Tibial artery (tissue), 4 donors: ENCODE results near the gene MIDN.
A peak's percentile ranks its signal among the peaks of the same experiment; 100 is the strongest.

ENCODE experiments used
- DNase-seq, 2 donors: peaks; one replicate each; pipeline ENCODE4 v3.0.0-alpha.2; 2019
- H3K27ac ChIP-seq, 2 donors: fragments of 200-600 bp; sonication (generic) in 1 of 2; 1 replicate in 1 of 2; 2 replicates in 1 of 2; pipeline ENCODE4 v1.5.1; 2018 to 2019; ENCODE audit warnings: mild to moderate bottlenecking in 1 of 2
- H3K27me3 ChIP-seq, 2 donors: fragments of 200-600 bp; sonication (generic) in 1 of 2; one replicate each; pipeline versions ENCODE4 v1.5.1 to v1.6.0; 2016 to 2019
- H3K36me3 ChIP-seq, 3 donors: fragments of 200-600 bp; sonication (generic) in 2 of 3; one replicate each; pipeline ENCODE4 v1.5.1; 2016 to 2019; ENCODE audit warnings: mild to moderate bottlenecking in 2 of 3
- H3K4me1 ChIP-seq, 4 donors: fragments of 200-600 bp; sonication (generic) in 2 of 4; 1 replicate in 3 of 4; 2 replicates in 1 of 4; pipeline ENCODE4 v1.5.1; 2016 to 2019
- H3K4me3 ChIP-seq, 2 donors: fragments of 200-600 bp; sonication (generic) in 1 of 2; 1 replicate in 1 of 2; 2 replicates in 1 of 2; pipeline ENCODE4 v1.5.1; 2018 to 2019; ENCODE audit warnings: mild to moderate bottlenecking in 2 of 2
- H3K9me3 ChIP-seq, 3 donors: fragments of 200-600 bp; sonication (generic) in 1 of 3; one replicate each; pipeline ENCODE4 v1.5.1; 2016 to 2019
- intact Hi-C: fragments of 100-400 bp; cut with DNase I; formaldehyde crosslinking; loops from one replicate; pipeline ENCODE4 v1.15.0; 2023; ENCODE audit warnings: low total_unique reads
- TF ChIP-seq, protein P1 (sequence below), 2 experiments: fragments of 200-600 bp in 1 of 2; fragments of 450-650 bp in 1 of 2; IDR thresholded peaks; one replicate each; pipeline ENCODE4 v1.5.1; 2017 to 2019; ENCODE audit warnings: antibody characterized with exemption in 2 of 2, mild to moderate bottlenecking in 1 of 2, moderate library complexity in 1 of 2

MIDN gene

DNA sequence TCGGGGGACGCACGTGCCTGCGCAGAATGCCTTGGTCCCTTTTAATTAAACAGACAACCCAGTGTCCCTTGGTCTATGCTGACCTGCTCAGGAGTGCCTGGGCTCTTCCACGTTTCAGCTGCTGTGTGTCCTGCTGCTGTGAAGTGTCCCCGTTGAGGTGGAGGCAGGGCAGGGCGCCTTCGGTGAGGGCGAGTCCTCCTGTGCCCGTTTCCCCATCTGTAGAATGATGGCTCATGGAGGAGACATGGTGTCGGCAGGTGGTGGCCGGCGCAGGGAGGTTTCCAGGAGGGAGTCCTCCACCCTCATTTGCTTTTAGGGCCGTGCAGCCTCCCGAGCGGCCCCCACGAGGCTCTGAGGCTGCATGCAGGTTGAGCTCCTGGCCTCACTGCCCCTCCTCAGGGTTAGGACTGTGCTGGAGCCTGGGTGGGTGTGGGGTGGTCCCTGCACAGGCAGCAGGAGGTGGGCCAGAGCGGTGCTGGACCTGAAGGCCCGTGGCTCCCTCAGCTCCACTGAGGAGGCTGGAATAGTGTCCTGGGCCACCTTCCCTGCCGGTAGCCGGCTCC lies 34.0 kb upstream of the MIDN start:
- peak overlapping the region; percentile 10 to 25 for H3K4me3 ChIP-seq
- DNase-seq: no peak

DNA sequence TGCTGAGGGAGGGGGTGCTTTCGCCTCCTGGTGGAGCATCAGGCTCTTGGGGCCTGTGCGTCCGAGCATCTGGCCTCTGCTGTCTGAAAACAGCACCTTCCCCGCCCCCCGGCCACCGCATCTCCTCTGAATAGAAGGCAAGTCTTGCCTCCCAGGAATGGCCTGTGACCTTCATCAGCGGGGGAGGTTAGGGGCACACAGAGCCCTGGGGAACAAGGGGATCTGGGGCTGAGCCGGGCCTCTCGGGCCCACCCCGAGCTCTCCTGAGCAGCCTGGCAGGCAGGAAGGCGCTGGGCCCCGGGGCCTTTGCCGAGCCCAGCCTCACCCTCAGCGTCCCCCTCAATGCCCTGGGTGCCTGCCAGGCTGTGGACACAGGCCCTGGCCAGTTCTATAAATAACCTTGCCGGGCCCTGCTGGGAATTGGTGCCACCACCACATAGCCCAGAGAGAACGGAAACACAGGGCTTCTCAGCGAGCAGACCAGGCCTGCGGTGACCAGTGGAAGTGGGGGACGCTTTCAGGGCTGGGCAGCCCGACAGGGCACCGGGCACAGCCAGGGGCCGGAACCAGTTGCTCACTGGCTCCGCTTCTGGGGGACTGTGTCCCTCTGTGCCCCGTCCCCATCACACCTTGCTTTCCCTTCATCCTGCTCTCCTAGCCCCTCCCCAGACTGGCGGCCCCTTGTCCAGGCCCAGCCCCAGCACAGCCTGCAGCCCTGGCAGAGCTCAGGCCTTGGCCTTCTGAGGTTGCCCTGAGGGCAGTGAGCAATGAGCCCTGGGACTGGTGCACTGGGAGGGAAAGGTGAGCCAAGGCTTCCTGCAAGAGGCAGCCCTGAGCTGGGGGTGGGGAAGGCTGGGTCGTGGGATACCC lies 33.3 kb upstream of the MIDN start:
- intact Hi-C loops: no loop called here
- Histone ChIP-seq H3K27me3 (no peaks in the 10 kb centered on the region), H3K36me3 (peaks cover 0 to 6% (median 4%) of the 10 kb centered on the region in 3 donors), H3K27ac (peak overlapping the region; percentile 91 to 94), H3K4me1 (peaks cover 9 to 91% (median 80%) of the 10 kb centered on the region in 4 donors), H3K9me3 (no peaks in the 10 kb centered on the region), H3K4me3 (peak overlapping the region; percentile 10 to 25)
- DNase-seq: peak; percentile 78 to 95
- TF ChIP-seq, protein P1, sequence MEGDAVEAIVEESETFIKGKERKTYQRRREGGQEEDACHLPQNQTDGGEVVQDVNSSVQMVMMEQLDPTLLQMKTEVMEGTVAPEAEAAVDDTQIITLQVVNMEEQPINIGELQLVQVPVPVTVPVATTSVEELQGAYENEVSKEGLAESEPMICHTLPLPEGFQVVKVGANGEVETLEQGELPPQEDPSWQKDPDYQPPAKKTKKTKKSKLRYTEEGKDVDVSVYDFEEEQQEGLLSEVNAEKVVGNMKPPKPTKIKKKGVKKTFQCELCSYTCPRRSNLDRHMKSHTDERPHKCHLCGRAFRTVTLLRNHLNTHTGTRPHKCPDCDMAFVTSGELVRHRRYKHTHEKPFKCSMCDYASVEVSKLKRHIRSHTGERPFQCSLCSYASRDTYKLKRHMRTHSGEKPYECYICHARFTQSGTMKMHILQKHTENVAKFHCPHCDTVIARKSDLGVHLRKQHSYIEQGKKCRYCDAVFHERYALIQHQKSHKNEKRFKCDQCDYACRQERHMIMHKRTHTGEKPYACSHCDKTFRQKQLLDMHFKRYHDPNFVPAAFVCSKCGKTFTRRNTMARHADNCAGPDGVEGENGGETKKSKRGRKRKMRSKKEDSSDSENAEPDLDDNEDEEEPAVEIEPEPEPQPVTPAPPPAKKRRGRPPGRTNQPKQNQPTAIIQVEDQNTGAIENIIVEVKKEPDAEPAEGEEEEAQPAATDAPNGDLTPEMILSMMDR (IDR thresholded peaks at IDR 0.05): peak in 1 of 2 experiments; percentile 3

More for the DNA sequence above, 34.0 kb upstream of the MIDN start:
- TF ChIP-seq, protein P1 (IDR thresholded peaks at IDR 0.05): no peak
- Histone ChIP-seq H3K27ac (peak overlapping the region; percentile 91 to 94), H3K36me3 (peaks cover 0 to 7% (median 0%) of the 10 kb centered on the region in 3 donors), H3K9me3 (no peaks in the 10 kb centered on the region), H3K27me3 (no peaks in the 10 kb centered on the region), H3K4me1 (peaks cover 9 to 91% (median 82%) of the 10 kb centered on the region in 4 donors)
- intact Hi-C loops: no loop called here

DNA sequence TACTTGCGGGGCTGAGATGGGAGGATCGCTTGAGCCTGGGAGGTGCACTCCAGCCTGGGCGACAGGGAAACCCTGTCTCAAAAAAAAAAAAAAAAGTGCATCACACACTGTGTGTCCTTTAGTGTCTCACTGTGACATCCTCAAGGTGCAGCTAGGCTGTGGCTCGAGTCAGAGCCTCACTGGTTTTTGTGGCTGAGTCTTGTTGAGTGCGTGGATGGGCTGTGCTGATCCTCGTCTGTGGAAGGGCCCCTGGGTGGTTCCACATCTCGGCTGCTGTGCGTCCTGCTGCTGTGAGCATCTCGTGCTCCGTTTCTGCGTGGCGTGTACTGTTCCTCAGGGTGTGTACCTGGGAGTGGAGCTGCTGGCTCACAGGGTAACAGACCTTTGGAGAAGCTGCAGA lies 31.6 kb upstream of the MIDN start:
- H3K4me3 ChIP-seq: no peak overlapping the region
- peaks cover 7 to 21% (median 20%) of the 10 kb centered on the region in 3 donors for H3K36me3 ChIP-seq
- no peak for DNase-seq
- TF ChIP-seq, protein P1 (IDR thresholded peaks at IDR 0.05): no peak
- H3K27ac ChIP-seq: peak overlapping the region; percentile 91 to 94
- peaks cover 9 to 89% (median 79%) of the 10 kb centered on the region in 4 donors for H3K4me1 ChIP-seq
- no peaks in the 10 kb centered on the region for H3K9me3 ChIP-seq
- no peaks in the 10 kb centered on the region for H3K27me3 ChIP-seq
- intact Hi-C loops: no loop called here

DNA sequence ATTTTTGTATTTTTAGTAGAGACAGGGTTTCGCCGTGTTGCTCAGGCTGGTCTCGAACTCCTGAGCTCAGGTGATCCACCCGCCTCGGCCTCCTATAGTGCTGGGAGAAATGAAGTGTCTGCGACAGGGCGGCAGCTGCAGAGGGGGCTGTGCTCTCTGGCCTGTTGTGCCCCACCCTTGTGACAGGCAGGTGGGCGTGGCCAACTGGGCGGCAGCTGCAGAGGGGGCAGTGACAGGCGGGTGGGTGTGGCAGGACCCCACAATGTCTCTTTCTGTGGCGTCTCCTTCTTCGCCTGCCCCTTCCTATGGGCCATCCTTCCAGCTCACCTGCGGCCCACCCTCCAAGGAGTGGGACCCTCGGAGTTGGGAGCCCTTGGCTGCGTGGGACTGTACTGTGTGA lies 31.0 kb upstream of the MIDN start:
- no peak for DNase-seq
- Histone ChIP-seq H3K36me3 (peaks cover 12 to 27% (median 20%) of the 10 kb centered on the region in 3 donors), H3K27ac (peak overlapping the region; percentile 91 to 94), H3K27me3 (no peaks in the 10 kb centered on the region), H3K4me1 (peaks cover 9 to 93% (median 79%) of the 10 kb centered on the region in 4 donors), H3K4me3 (no peak overlapping the region), H3K9me3 (no peaks in the 10 kb centered on the region)
- TF ChIP-seq, protein P1 (IDR thresholded peaks at IDR 0.05): no peak
- intact Hi-C loops: no loop called here

DNA sequence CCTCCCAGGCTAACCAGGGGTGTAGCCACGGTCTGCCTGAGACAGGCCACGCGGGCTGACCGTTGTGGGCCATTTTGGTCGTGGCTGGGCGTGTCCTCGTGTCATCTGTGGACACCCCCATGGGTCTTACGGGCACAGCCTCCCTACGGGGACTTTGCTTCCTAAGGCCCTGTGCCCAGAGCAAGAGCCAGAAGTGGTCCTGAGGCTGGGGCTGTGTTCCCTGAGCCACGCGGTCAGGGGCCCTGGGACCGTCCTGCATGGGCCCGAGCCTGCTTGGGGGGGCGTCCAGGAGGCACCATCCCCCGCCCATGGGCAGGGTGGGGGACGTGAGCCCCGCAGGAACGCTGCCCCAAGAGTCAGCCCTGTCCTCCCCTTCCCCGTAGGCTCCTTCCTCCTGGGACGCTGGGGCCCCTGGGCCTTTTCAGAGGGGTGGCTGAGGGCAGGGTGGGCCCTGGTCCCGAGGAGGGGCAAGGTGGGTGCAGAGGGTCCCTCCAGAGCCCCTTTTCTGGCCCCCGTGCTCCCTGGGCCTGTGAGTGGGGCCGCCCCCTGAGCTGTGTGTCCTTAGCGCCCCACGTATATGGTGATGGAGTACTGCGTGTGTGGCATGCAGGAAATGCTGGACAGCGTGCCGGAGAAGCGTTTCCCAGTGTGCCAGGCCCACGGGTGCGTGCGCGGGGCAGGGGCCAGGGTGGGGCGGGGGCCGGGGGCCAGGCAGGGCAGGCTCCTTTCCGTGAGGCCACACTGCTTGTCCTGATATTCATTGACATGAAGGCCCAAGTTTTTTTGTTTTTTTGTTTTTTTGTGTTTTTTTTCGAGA lies 29.4 kb upstream of the MIDN start:
- no peak for DNase-seq
- peaks cover 28 to 43% (median 36%) of the 10 kb centered on the region in 3 donors for H3K36me3 ChIP-seq
- H3K4me3 ChIP-seq: no peak overlapping the region
- TF ChIP-seq, protein P1 (IDR thresholded peaks at IDR 0.05): no peak
- H3K9me3 ChIP-seq: no peaks in the 10 kb centered on the region
- H3K4me1 ChIP-seq: peaks cover 9 to 89% (median 74%) of the 10 kb centered on the region in 4 donors
- no peaks in the 10 kb centered on the region for H3K27me3 ChIP-seq
- intact Hi-C loops: no loop called here
- H3K27ac ChIP-seq: peak overlapping the region; percentile 91 to 94
